Measurements from ENCODE around the gene XK. TPM values are rescaled to one million over a fixed set of nuclear protein-coding genes. Genes with fewer than 3 reads are reported as not detected.

Gene XK
- total and polyA plus RNA-seq, 2 experiments from 2014 or later, result 0.29 to 1.5 TPM

GRCh38 chrX:37717708-37718107 is 32.1 kb downstream of the XK start:
- Mint-ChIP-seq H3K27ac (no peak overlapping the region), H3K36me3 (ENCODE audit: low read depth) (no peaks in the 10 kb centered on the region), H3K9me3 (peaks cover 4% of the 10 kb centered on the region; the same call in 1 of the 3 replicates), H3K27me3 (ENCODE audit: insufficient read depth, low read depth, poor library complexity) (no peaks in the 10 kb centered on the region), H3K4me1 (no peaks in the 10 kb centered on the region), H3K4me3 (no peak overlapping the region)
- H3K4me1 ChIP-seq (ENCODE audit: insufficient read depth), result no peaks in the 10 kb centered on the region
- H2AFZ ChIP-seq, result no peak overlapping the region
- no peak overlapping the region for H3K27ac ChIP-seq (ENCODE audit: low read depth)
- no peaks in the 10 kb centered on the region for H3K79me2 ChIP-seq (replicated peaks; ENCODE audit: insufficient read depth)
- ATAC-seq (no peak), DNase-seq (ENCODE audit: low spot score) (no peak)
- no peak overlapping the region for H3K4me3 ChIP-seq
- H3K27me3 ChIP-seq (ENCODE audit: insufficient read depth), result no peaks in the 10 kb centered on the region
- H4K20me1 ChIP-seq (replicated peaks; ENCODE audit: insufficient read depth), result no peaks in the 10 kb centered on the region
- H3F3A ChIP-seq (replicated peaks; ENCODE audit: low read depth), result no peaks in the 10 kb centered on the region
- H3K4me2 ChIP-seq, result no peak overlapping the region
- H3K9me2 ChIP-seq (ENCODE audit: insufficient read depth), result no peaks in the 10 kb centered on the region
- no peaks in the 10 kb centered on the region for H3K36me3 ChIP-seq (ENCODE audit: insufficient read depth)
- no peak for TF ChIP-seq CREB1 (CRISPR knock-in tag; IDR thresholded peaks at IDR 0.05; ENCODE audit: low read depth)
- no peak for TF ChIP-seq EZH2 (IDR thresholded peaks at IDR 0.05; ENCODE audit: low read depth, unreplicated experiment)
- TF ChIP-seq ZNF331 (CRISPR knock-in tag; IDR thresholded peaks at IDR 0.05; ENCODE audit: low read depth), result no peak
- no peak for TF ChIP-seq ZNF114 (CRISPR knock-in tag; IDR thresholded peaks at IDR 0.05)
- no peak for TF ChIP-seq EZH2phosphoT487 (IDR thresholded peaks at IDR 0.05; ENCODE audit: unreplicated experiment)

- no peak overlapping the region for H3K4me3 ChIP-seq
- no peaks in the 10 kb centered on the region for H3K27me3 ChIP-seq (ENCODE audit: insufficient read depth)
- H3K4me2 ChIP-seq, result no peak overlapping the region
- H3K27ac ChIP-seq (ENCODE audit: low read depth), result no peak overlapping the region
- no peaks in the 10 kb centered on the region for H3K4me1 ChIP-seq (ENCODE audit: insufficient read depth)
- no peaks in the 10 kb centered on the region for H3K9me2 ChIP-seq (ENCODE audit: insufficient read depth)
- no peaks in the 10 kb centered on the region for H3K36me3 ChIP-seq (ENCODE audit: insufficient read depth)
- H3K79me2 ChIP-seq (replicated peaks; ENCODE audit: insufficient read depth), result no peaks in the 10 kb centered on the region
- no peaks in the 10 kb centered on the region for H4K20me1 ChIP-seq (replicated peaks; ENCODE audit: insufficient read depth)
- Mint-ChIP-seq H3K27ac (no peak overlapping the region), H3K4me3 (no peak overlapping the region), H3K9me3 (peaks cover 4% of the 10 kb centered on the region; the same call in 1 of the 3 replicates), H3K4me1 (no peaks in the 10 kb centered on the region), H3K27me3 (ENCODE audit: insufficient read depth, low read depth, poor library complexity) (no peaks in the 10 kb centered on the region), H3K36me3 (ENCODE audit: low read depth) (no peaks in the 10 kb centered on the region)
- DNase-seq (ENCODE audit: low spot score) (no peak), ATAC-seq (no peak)
- no peaks in the 10 kb centered on the region for H3F3A ChIP-seq (replicated peaks; ENCODE audit: low read depth)
- H2AFZ ChIP-seq, result no peak overlapping the region
- TF ChIP-seq EZH2phosphoT487 (IDR thresholded peaks at IDR 0.05; ENCODE audit: unreplicated experiment) (no peak), POLR2AphosphoS5 (IDR thresholded peaks at IDR 0.05; ENCODE audit: low read depth) (no peak), CREB1 (CRISPR knock-in tag; IDR thresholded peaks at IDR 0.05; ENCODE audit: low read depth) (no peak), CTCF (conservative IDR thresholded peaks at IDR 0.05; ENCODE audit: low read depth in 2 of 2) (no peak), ZNF331 (CRISPR knock-in tag; IDR thresholded peaks at IDR 0.05; ENCODE audit: low read depth) (no peak), STAT1 (IDR thresholded peaks at IDR 0.05; ENCODE audit: unreplicated experiment) (no peak), JUNB (IDR thresholded peaks at IDR 0.05; ENCODE audit: unreplicated experiment) (no peak), NANOG (IDR thresholded peaks at IDR 0.05; ENCODE audit: borderline replicate concordance) (no peak), EZH2 (IDR thresholded peaks at IDR 0.05; ENCODE audit: low read depth, unreplicated experiment) (no peak)
- TF ChIP-seq, protein P1, sequence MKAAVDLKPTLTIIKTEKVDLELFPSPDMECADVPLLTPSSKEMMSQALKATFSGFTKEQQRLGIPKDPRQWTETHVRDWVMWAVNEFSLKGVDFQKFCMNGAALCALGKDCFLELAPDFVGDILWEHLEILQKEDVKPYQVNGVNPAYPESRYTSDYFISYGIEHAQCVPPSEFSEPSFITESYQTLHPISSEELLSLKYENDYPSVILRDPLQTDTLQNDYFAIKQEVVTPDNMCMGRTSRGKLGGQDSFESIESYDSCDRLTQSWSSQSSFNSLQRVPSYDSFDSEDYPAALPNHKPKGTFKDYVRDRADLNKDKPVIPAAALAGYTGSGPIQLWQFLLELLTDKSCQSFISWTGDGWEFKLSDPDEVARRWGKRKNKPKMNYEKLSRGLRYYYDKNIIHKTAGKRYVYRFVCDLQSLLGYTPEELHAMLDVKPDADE (IDR thresholded peaks at IDR 0.05), result no peak
- TF ChIP-seq, protein P2, sequence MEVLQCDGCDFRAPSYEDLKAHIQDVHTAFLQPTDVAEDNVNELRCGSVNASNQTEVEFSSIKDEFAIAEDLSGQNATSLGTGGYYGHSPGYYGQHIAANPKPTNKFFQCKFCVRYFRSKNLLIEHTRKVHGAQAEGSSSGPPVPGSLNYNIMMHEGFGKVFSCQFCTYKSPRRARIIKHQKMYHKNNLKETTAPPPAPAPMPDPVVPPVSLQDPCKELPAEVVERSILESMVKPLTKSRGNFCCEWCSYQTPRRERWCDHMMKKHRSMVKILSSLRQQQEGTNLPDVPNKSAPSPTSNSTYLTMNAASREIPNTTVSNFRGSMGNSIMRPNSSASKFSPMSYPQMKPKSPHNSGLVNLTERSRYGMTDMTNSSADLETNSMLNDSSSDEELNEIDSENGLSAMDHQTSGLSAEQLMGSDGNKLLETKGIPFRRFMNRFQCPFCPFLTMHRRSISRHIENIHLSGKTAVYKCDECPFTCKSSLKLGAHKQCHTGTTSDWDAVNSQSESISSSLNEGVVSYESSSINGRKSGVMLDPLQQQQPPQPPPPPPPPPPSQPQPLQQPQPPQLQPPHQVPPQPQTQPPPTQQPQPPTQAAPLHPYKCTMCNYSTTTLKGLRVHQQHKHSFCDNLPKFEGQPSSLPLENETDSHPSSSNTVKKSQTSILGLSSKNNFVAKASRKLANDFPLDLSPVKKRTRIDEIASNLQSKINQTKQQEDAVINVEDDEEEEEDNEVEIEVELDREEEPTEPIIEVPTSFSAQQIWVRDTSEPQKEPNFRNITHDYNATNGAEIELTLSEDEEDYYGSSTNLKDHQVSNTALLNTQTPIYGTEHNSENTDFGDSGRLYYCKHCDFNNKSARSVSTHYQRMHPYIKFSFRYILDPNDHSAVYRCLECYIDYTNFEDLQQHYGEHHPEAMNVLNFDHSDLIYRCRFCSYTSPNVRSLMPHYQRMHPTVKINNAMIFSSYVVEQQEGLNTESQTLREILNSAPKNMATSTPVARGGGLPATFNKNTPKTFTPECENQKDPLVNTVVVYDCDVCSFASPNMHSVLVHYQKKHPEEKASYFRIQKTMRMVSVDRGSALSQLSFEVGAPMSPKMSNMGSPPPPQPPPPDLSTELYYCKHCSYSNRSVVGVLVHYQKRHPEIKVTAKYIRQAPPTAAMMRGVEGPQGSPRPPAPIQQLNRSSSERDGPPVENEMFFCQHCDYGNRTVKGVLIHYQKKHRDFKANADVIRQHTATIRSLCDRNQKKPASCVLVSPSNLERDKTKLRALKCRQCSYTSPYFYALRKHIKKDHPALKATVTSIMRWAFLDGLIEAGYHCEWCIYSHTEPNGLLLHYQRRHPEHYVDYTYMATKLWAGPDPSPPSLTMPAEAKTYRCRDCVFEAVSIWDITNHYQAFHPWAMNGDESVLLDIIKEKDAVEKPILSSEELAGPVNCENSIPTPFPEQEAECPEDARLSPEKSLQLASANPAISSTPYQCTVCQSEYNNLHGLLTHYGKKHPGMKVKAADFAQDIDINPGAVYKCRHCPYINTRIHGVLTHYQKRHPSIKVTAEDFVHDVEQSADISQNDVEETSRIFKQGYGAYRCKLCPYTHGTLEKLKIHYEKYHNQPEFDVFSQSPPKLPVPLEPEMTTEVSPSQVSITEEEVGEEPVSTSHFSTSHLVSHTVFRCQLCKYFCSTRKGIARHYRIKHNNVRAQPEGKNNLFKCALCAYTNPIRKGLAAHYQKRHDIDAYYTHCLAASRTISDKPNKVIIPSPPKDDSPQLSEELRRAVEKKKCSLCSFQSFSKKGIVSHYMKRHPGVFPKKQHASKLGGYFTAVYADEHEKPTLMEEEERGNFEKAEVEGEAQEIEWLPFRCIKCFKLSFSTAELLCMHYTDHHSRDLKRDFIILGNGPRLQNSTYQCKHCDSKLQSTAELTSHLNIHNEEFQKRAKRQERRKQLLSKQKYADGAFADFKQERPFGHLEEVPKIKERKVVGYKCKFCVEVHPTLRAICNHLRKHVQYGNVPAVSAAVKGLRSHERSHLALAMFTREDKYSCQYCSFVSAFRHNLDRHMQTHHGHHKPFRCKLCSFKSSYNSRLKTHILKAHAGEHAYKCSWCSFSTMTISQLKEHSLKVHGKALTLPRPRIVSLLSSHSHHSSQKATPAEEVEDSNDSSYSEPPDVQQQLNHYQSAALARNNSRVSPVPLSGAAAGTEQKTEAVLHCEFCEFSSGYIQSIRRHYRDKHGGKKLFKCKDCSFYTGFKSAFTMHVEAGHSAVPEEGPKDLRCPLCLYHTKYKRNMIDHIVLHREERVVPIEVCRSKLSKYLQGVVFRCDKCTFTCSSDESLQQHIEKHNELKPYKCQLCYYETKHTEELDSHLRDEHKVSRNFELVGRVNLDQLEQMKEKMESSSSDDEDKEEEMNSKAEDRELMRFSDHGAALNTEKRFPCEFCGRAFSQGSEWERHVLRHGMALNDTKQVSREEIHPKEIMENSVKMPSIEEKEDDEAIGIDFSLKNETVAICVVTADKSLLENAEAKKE (CRISPR knock-in tag; IDR thresholded peaks at IDR 0.05), result no peak
These were observed 37.0 kb downstream of the XK start for GRCh38 chrX:37722595-37722994.

Data from GM23338 (cell line).